Choroid plexus epithelial cell (primary cell): ENCODE results near the gene PDHB.

ENCODE experiments used
- DNase-seq: peaks from one replicate; pipeline ENCODE4 v3.0.0-alpha.2; 2010; ENCODE audit warnings: low read depth
- H3K4me3 ChIP-seq: 2 replicates; pipeline ENCODE4 v1.5.1; 2011; ENCODE audit warnings: low read depth, mild to moderate bottlenecking, control low read depth, low read length, moderate library complexity
- TF ChIP-seq, protein P1 (sequence below): conservative IDR thresholded peaks from 2 replicates; pipeline ENCODE4 v1.5.1; 2011; ENCODE audit warnings: low read depth, mild to moderate bottlenecking, control low read depth, inconsistent platforms, low read length, moderate library complexity

Gene PDHB

DNA sequence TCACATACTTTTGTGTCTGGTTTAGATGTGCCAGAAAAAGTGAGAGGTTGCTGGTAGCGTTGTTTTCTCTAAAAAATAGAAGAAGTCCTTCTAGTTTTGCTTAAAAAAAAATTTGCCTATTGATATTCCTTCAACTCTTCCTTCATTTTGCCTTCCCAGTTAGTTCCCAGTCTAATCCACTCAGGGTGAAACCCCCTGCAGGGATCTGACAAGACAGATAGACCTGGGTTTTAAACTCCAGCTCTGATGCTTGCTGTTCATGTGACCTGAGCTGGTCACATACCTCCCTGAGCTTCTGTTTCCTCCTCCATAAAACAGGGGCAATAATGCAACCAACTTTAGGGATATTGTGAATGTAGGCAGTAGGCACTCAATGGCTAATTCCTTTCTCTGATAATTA is 39.6 kb upstream of the PDHB start:
- DNase-seq: no peak
- TF ChIP-seq, protein P1, sequence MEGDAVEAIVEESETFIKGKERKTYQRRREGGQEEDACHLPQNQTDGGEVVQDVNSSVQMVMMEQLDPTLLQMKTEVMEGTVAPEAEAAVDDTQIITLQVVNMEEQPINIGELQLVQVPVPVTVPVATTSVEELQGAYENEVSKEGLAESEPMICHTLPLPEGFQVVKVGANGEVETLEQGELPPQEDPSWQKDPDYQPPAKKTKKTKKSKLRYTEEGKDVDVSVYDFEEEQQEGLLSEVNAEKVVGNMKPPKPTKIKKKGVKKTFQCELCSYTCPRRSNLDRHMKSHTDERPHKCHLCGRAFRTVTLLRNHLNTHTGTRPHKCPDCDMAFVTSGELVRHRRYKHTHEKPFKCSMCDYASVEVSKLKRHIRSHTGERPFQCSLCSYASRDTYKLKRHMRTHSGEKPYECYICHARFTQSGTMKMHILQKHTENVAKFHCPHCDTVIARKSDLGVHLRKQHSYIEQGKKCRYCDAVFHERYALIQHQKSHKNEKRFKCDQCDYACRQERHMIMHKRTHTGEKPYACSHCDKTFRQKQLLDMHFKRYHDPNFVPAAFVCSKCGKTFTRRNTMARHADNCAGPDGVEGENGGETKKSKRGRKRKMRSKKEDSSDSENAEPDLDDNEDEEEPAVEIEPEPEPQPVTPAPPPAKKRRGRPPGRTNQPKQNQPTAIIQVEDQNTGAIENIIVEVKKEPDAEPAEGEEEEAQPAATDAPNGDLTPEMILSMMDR: no peak
- H3K4me3 ChIP-seq: no peak overlapping the region

DNA sequence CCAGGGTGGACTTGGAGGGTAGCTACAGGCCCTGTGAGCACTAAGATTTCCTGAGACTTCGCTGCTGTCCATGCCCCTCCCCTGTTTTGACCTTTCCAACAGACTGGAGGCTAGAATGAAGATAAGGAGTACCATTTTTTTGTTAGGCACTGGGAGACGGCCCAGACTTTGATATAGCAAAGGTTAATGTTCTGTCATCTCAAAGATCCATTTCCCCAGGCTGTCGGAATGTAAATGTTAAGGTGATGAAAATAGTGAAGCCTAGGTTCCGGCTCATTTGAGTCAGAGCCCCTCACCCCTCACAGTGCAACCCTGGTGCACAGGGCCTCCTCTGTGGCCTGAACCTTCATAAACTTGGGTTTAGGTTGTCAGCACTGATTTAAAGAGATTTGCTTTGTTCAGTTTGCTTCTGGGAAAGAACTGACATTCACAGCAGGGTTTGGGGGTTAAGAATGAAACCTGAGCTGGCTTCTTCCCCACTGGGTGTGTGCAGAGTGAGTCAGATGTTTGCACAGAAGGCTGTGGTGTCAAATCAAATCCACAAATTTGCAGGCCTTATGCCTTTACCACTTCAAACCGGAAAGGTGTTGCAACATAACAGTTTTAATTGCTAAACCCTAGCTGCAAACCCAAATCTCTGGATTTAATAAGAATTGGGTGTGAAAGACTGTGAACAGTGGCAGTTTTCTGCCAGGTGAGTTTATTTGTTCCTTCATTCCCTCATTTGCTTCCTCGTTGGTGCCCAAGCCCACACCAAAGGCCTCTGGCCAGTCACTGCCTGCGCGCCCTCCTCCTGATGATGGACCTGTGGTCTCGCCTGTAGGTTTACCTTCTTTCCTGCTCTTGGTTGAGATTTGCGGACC is 37.6 kb upstream of the PDHB start:
- TF ChIP-seq, protein P1: no peak
- no peak overlapping the region for H3K4me3 ChIP-seq
- peak; percentile 99 for DNase-seq

DNA sequence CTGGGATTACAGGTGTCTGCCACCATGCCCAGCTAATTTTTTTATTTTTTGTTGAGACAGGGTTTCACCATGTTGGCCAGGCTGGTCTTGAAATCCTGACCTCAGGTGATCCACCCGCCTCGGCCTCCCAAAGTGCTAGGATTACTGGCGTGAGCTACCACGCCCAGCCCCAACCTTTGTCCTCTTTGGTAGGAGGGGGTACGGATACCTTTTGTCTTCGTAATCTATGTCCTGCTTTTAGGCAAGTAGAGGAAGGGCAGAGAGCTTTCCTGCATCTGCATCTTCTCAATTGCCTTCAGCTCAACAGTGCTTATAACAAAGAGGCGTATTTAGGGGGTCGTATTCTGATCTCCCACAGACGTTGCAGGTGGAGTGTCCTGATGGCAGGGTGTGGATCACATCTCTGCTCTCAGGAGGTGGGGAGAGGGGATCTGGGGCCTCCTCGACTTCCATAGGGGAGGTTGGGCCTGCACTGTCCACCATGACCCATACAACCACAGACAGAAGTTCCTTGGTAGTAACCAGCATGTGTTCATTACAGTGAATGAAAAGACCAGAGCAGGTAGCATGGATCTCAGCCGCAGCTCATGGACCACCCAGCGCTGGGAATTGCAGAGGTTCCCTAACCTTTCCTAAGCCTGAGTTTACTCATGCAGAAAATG is 36.9 kb upstream of the PDHB start:
- no peak for DNase-seq
- H3K4me3 ChIP-seq: no peak overlapping the region
- TF ChIP-seq, protein P1: no peak

DNA sequence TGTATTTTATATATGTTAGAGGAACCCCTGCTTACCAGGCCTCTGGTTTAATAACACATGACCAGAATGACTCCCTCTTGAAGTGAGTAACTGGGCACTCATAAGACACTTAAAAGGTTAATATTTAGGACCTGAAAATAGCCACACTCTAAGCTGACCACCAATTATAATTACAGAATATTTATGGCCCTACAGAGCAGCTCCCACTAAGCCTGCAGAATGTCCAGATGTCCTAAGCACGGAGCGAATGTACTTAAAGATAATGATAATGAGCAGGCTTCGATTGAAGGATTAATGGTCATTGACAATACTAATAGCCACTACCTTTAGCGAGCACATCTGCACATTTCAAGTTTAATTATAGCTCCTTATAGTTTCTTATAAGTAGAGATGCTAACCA is 35.5 kb upstream of the PDHB start:
- DNase-seq: no peak
- no peak overlapping the region for H3K4me3 ChIP-seq
- TF ChIP-seq, protein P1: no peak

DNA sequence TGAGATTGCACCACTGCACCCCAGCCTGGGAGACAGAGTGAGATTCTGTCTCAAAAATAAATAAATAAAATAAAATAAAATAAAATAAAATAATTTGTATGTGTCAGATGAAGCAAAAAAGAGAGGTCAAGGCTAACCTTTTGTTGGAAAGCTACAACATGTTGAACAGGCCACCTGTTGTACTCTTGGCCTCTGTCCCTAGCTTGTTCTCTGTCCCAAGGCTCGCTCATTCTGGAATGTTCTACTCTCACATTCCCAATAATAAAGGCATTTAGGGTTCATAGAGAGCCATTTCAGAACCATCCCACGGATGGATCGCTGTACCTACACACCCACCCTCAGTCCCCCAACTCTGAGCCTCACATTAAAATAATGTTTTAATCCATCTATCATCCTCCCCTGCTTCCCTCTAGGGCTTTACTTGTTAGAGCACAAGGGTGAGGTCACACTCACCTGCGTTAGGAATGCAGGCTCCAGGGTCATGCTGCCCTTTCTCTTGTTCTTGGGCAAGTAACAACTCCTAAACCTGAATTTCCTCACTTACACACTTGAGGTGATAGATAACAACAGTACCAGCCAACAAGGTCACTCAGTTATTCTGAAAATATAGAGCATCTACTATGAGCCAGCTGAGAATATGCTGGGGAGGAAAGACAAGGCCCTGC is 33.4 kb upstream of the PDHB start:
- TF ChIP-seq, protein P1: no peak
- H3K4me3 ChIP-seq: no peak overlapping the region
- DNase-seq: no peak

DNA sequence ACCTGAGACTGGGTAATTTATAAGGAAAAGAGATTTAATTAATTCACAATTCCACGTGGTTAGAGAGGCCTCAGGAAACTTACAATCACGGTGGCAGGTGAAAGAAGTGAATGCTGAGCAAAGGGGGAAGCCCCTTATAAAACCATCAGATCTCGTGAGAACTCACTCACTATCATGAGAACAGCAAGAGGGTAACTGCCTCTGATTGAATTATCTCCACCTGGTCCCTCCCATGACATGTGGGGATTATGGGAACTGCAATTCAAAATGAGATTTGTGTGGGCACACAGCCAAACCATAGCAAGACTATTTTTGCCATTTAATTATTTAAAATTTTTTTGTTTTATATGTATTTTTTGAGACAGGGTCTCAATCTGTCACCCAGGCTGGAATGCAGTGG is 31.2 kb upstream of the PDHB start:
- no peak overlapping the region for H3K4me3 ChIP-seq
- no peak for DNase-seq
- TF ChIP-seq, protein P1: no peak

DNA sequence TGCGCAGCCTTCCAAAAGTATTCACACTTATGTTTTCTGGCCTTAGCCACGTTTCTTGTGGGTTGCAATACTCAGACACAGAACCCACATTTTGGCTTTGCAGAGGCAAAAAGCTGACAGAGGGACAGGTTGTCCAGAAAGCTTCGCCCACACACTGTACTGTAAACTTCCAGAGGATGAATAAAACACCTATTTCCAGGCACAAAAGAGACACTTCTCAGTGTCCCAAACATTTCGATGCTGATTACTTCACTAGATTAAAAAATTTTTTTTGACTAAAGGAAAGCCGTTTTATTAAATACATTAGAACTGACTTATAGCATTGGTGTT is 30.3 kb upstream of the PDHB start:
- no peak for DNase-seq
- H3K4me3 ChIP-seq: peak overlapping the region; percentile 12
- TF ChIP-seq, protein P1: no peak
